Neural crest cell (in vitro differentiated cells): ENCODE results near the gene CKB. TPM values are rescaled to one million over a fixed set of nuclear protein-coding genes. Genes with fewer than 3 reads are reported as not detected.

Source experiments
- DNase-seq: peaks from one replicate; pipeline ENCODE4 v3.0.0; 2021; ENCODE audit warnings: low read depth, mixed read lengths, low spot score
- H3K27ac Mint-ChIP-seq: one replicate; pipeline ENCODE4 v1.8.0; 2021; ENCODE audit warnings: mild to moderate bottlenecking, mixed read lengths; ENCODE audit not compliant: unreplicated experiment
- H3K27me3 Mint-ChIP-seq: 2 replicates; pipeline ENCODE4 v1.8.0; 2021; ENCODE audit warnings: low read depth, mild to moderate bottlenecking, mixed read lengths
- H3K36me3 Mint-ChIP-seq: 2 replicates; pipeline ENCODE4 v1.8.0; 2021; ENCODE audit warnings: low read depth, mild to moderate bottlenecking, mixed read lengths
- H3K4me1 Mint-ChIP-seq: 2 replicates; pipeline ENCODE4 v1.8.0; 2021; ENCODE audit warnings: mixed read lengths
- H3K4me3 Mint-ChIP-seq: one replicate; pipeline ENCODE4 v1.8.0; 2021; ENCODE audit warnings: mild to moderate bottlenecking, mixed read lengths
- H3K9me3 Mint-ChIP-seq: 2 replicates; pipeline ENCODE4 v1.8.0; 2021; ENCODE audit warnings: mixed read lengths
- CTCF ChIP-seq: fragments of 200-600 bp; sonication (generic); conservative IDR thresholded peaks from 2 replicates; pipeline ENCODE4 v1.5.0; 2021; ENCODE audit warnings: antibody characterized with exemption, mild to moderate bottlenecking
- total RNA-seq: library from RNA; stranded (reverse); gene quantifications from 2 replicates; pipeline ENCODE4 v1.2.1, GENCODE V29; 2021

CKB gene
- total RNA-seq, 1 donor from 2014 or later = 996 TPM

DNA sequence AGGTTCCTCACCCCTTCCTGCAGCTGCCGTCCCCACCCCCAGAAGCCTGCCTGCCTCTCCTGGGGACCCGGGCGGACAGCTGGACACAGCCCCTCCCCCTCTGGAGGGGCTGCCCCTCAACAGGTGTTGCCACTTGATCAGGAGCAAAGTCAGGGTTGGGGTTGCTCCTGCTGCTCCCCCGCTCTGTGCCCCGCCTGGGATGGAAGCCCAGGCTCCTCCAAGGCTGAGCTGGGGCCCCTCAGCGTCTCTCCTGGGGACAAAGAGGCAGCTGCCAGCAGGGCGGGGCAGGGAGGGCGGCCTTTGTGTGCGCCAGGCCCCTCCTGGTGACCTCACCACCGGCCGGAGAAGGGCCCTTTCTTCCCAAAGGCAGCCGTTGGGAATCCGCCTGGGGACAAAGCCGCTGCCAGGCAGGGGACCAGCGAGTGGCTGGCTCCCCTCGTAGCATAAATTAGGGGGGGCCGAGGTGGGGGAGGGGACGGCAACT, 20.0 kb upstream of the CKB start:
- Mint-ChIP-seq H3K4me3 (peak overlapping the region; percentile 62), H3K27me3 (no peaks in the 10 kb centered on the region), H3K27ac (peak overlapping the region; percentile 97), H3K9me3 (no peaks in the 10 kb centered on the region), H3K36me3 (no peaks in the 10 kb centered on the region), H3K4me1 (peaks cover 19% of the 10 kb centered on the region)
- no peak for TF ChIP-seq CTCF
- DNase-seq = peak; percentile 83

DNA sequence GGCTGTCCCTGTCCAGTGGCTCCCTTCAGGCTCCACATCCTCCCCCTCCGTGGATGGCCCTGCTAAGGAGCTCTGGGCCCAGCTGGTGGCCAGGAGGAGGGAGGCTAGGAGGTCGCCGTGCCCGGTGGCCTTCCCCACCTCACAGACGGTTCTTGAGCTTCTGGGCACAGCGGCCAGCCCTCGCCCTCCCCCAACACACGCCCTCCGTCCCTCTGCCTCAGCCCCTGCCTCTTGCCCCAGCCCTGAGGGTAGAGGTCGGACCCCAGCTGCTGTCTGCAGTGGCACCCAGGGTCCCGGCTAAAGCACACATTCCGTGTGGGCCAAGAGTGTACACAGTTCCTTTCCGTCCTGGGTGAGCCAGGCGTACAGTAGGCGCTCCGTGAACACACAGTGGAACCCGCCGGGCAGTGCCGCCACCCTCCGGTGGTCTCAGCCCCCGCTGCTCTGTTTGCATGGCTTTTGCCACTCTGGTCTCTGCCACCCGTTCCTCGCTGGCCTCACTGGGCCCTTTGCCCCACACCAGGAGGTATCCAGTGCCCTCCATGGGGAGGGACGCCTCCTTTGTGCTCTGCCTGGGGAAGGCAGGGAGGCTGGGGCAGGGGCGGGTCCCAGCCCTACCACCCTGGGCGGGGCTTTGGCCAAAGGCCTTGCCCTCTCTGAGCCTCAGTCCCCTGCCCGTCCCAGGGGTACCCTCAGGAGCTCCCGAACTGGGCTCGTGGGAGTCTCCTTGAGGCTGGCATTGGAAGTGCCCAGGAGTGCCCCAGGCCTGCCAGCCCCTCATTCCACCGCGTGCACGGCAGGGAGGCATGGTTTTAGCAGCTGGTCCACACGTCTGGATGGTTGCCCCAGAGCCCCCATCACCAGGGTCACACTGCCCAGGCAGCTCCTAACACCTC, 19.3 kb upstream of the CKB start:
- Mint-ChIP-seq H3K4me3 (peak overlapping the region; percentile 62), H3K4me1 (peaks cover 19% of the 10 kb centered on the region), H3K27ac (peak overlapping the region; percentile 97), H3K36me3 (no peaks in the 10 kb centered on the region), H3K9me3 (no peaks in the 10 kb centered on the region), H3K27me3 (no peaks in the 10 kb centered on the region)
- TF ChIP-seq CTCF = no peak
- no peak for DNase-seq

DNA sequence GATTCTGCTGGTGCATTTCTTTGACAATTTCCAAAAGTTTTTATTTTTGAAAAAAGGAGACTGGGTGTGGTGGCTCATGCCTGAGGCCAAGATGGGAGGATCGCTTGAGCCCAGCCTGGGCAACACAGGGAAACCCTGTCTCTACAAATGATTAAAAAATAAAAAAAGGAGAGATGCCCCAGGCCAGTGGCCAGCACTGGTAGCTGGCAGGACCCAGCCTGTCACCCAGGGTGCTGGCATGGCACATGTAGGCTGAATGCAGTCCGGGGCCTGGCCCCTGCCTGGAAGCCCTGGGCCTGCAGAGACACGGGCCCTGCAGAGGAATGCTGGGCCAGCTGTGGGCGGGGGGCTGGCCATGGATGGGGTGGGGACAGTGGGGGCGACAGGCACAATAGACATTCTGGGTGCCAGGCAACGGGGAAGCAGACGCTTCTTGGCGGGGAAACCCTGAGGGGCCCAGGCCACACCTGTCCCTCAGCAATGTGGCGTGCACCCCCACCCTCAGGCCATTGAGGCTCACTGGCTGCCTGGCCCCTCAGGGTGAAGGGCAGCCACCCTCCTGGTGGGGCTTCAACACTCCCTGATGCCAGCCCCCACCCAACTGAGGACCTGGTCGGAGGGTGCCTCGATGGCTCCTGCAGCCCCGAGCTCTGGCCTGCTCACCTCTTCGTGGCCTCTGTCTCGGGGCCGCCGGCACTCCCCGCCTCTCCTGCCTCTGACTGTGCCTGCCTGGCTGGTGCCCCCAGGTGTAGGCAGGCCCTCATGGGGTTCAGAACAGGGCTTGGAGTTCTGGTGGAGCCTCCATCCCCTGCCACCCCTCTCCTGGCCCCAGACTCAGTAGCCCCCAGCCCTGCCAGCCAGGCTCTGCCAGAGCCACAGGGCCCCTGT, 18.4 kb upstream of the CKB start:
- no peaks in the 10 kb centered on the region for H3K27me3 Mint-ChIP-seq
- no peaks in the 10 kb centered on the region for H3K9me3 Mint-ChIP-seq
- no peak for DNase-seq
- TF ChIP-seq CTCF = no peak
- H3K27ac Mint-ChIP-seq = peak overlapping the region; percentile 84
- peak overlapping the region; percentile 41 for H3K4me3 Mint-ChIP-seq
- H3K36me3 Mint-ChIP-seq = no peaks in the 10 kb centered on the region
- peaks cover 19% of the 10 kb centered on the region for H3K4me1 Mint-ChIP-seq

DNA sequence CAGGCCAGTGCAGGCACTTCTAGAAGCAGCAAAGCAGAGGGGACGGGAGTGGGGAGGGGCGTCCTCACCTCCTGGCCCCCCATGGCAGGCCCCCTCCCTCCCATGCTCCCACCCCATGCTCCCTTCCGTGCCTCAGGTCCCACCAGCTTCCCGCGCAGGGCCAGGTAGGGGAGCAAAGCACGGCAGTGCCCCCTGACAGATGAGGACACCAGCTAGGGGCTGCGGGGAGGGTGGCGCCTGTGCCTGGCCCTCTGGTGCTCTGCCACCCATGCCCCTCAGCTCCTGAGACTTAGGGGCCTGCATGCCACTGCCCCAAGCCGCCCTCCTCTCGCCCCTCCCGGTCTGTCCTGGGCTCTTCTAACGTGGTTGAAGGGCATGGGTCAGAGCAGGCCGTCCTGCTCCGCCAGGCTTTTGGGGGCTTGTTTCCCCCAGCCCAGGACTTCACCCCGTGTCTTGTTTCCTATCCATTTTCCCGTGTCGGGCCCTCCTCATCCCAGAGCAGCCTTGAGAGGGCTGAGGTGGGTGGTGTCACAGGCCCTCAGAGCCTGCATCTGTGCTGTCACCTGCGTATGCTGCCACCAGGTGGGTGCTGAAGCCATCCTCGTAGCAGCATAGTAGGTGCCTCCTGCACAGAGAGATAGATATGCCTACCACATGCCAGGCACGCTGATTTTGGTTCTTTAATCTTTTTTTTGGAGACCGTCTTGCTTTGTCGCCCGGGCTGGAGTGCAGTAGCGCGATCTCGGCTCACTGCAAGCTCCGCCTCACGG, 16.6 kb upstream of the CKB start:
- Mint-ChIP-seq H3K9me3 (no peaks in the 10 kb centered on the region), H3K27me3 (no peaks in the 10 kb centered on the region), H3K36me3 (no peaks in the 10 kb centered on the region), H3K4me1 (peaks cover 15% of the 10 kb centered on the region), H3K27ac (no peak overlapping the region), H3K4me3 (no peak overlapping the region)
- DNase-seq = no peak
- no peak for TF ChIP-seq CTCF
